GM20000 (cell line): ENCODE measurements around the gene SCGB1D4.

Experiments used
- DNase-seq: peaks from one replicate; pipeline ENCODE4 v3.0.0; 2012; ENCODE audit warnings: low spot score
- CTCF ChIP-seq: IDR thresholded peaks from 2 replicates; pipeline ENCODE4 v1.5.1; 2012; ENCODE audit warnings: mild to moderate bottlenecking, control low read depth; ENCODE audit errors: extremely low read depth, missing control alignments

SCGB1D4 gene

GRCh38 chr11:62253999-62254542 lies 44.8 kb downstream of the SCGB1D4 start:
- no peak for DNase-seq
- TF ChIP-seq CTCF: no peak

- DNase-seq: no peak
- TF ChIP-seq CTCF: no peak
Observed at GRCh38 chr11:62251698-62252097, 47.2 kb downstream of the SCGB1D4 start.
